Neural cell (in vitro differentiated cells): Measurements from ENCODE around the gene AP1S3. TPM values are rescaled to one million over a fixed set of nuclear protein-coding genes. Genes with fewer than 3 reads are reported as not detected.

Experiments used
- H2AFZ ChIP-seq: fragments of 200-600, 300-800 bp; sonication (generic), shearing (Covaris generic); 2 replicates; pipeline ENCODE4 v1.6.0; 2014; ENCODE audit warnings: low read depth, mild to moderate bottlenecking, antibody characterized with exemption, low read length, moderate library complexity
- H3F3A ChIP-seq: fragments of 200-600 bp; shearing (Covaris generic); 2 replicates; pipeline ENCODE4 v1.6.1; 2016; ENCODE audit warnings: mild to moderate bottlenecking, moderate library complexity, mixed read lengths, antibody characterized with exemption, low read length; ENCODE audit not compliant: insufficient read depth, poor library complexity, severe bottlenecking
- H3K27ac ChIP-seq: fragments of 200-600, 300-800 bp; sonication (generic), shearing (Covaris generic); 2 replicates; pipeline ENCODE4 v1.5.1; 2014; ENCODE audit warnings: mild to moderate bottlenecking, low read length, moderate library complexity
- H3K27me3 ChIP-seq: fragments of 300-800, 200-600 bp; sonication (generic), shearing (Covaris generic); 2 replicates; pipeline ENCODE4 v1.6.0; 2014; ENCODE audit warnings: mild to moderate bottlenecking, low read depth, low read length, moderate library complexity; ENCODE audit not compliant: insufficient read depth
- H3K36me3 ChIP-seq: fragments of 300-800, 200-600 bp; sonication (generic), shearing (Covaris generic); 2 replicates; pipeline ENCODE4 v1.5.1; 2014; ENCODE audit warnings: mild to moderate bottlenecking, antibody characterized with exemption, low read length, moderate library complexity; ENCODE audit not compliant: insufficient read depth
- H3K4me2 ChIP-seq: fragments of 300-800, 200-600 bp; sonication (generic), shearing (Covaris generic); 2 replicates; pipeline ENCODE4 v1.6.0; 2014; ENCODE audit warnings: mild to moderate bottlenecking, low read length
- H3K4me3 ChIP-seq: fragments of 300-800, 200-600 bp; sonication (generic), shearing (Covaris generic); 2 replicates; pipeline ENCODE4 v1.5.1; 2014; ENCODE audit warnings: mild to moderate bottlenecking, low read length, moderate library complexity
- H3K79me2 ChIP-seq: fragments of 200-600 bp; shearing (Covaris generic); replicated peaks from 2 replicates; pipeline ENCODE4 v1.6.0; 2014; ENCODE audit warnings: mild to moderate bottlenecking, low read length, moderate library complexity; ENCODE audit not compliant: insufficient read depth
- H3K9ac ChIP-seq: fragments of 300-800, 200-600 bp; sonication (generic), shearing (Covaris generic); 2 replicates; pipeline ENCODE4 v1.6.1; 2016; ENCODE audit warnings: mild to moderate bottlenecking, low read length, mixed read lengths
- H3K9me2 ChIP-seq: fragments of 200-600 bp; shearing (Covaris generic); 2 replicates; pipeline ENCODE4 v1.6.1; 2016; ENCODE audit warnings: mild to moderate bottlenecking, low read length, mixed read lengths; ENCODE audit not compliant: insufficient read depth
- H3K9me3 ChIP-seq: fragments of 200-600, 300-800 bp; sonication (generic), shearing (Covaris generic); 2 replicates; pipeline ENCODE4 v1.6.1; 2016; ENCODE audit warnings: mild to moderate bottlenecking, mixed run types, low read length, moderate library complexity, mixed read lengths
- H4K20me1 ChIP-seq: fragments of 200-600 bp; shearing (Covaris generic); 2 replicates; pipeline ENCODE4 v1.6.1; 2016; ENCODE audit warnings: mild to moderate bottlenecking, mixed run types; ENCODE audit not compliant: insufficient read depth
- EP300 ChIP-seq: fragments of 450-650 bp; conservative IDR thresholded peaks from 2 replicates; pipeline ENCODE4 v1.6.1; 2014; ENCODE audit warnings: antibody characterized with exemption, mild to moderate bottlenecking, moderate library complexity; ENCODE audit not compliant: poor library complexity, severe bottlenecking
- EZH2 ChIP-seq: fragments of 200-600, 300-800 bp; shearing (Covaris generic), sonication (generic); IDR thresholded peaks from 2 replicates; pipeline ENCODE4 v1.6.1; 2014; ENCODE audit warnings: antibody characterized with exemption, low read length, borderline replicate concordance, mild to moderate bottlenecking; ENCODE audit not compliant: insufficient read depth, poor library complexity, severe bottlenecking
- MXI1 ChIP-seq: fragments of 450-650 bp; conservative IDR thresholded peaks from 2 replicates; pipeline ENCODE4 v1.6.1; 2014; ENCODE audit warnings: antibody characterized with exemption, mild to moderate bottlenecking; ENCODE audit not compliant: poor library complexity, severe bottlenecking
- POLR2AphosphoS5 ChIP-seq: IDR thresholded peaks from 2 replicates; pipeline ENCODE4 v1.6.1; 2012
- RAD21 ChIP-seq: fragments of 450-650 bp; conservative IDR thresholded peaks from 2 replicates; pipeline ENCODE4 v1.6.1; 2014; ENCODE audit warnings: antibody characterized with exemption, mild to moderate bottlenecking, moderate library complexity
- SMC3 ChIP-seq: fragments of 450-650 bp; conservative IDR thresholded peaks from 2 replicates; pipeline ENCODE4 v1.6.1; 2014; ENCODE audit warnings: antibody characterized with exemption, mild to moderate bottlenecking, moderate library complexity; ENCODE audit not compliant: poor library complexity
- TAF1 ChIP-seq: IDR thresholded peaks from 2 replicates; pipeline ENCODE4 v1.6.1; 2012; ENCODE audit warnings: low read depth
- polyA plus RNA-seq: library from polyadenylated mRNA; depleted of rRNA; stranded (reverse); fragments of >200 nt; gene quantifications from 2 replicates; pipeline ENCODE4 v1.2.3, GENCODE V29; 2014
- TF ChIP-seq, protein P1 (sequence below): IDR thresholded peaks from 2 replicates; pipeline ENCODE4 v1.6.1; 2012; ENCODE audit warnings: borderline replicate concordance
- TF ChIP-seq, protein P2 (sequence below): fragments of 450-650 bp; IDR thresholded peaks from 2 replicates; pipeline ENCODE4 v1.5.1; 2014; ENCODE audit warnings: antibody characterized with exemption, mild to moderate bottlenecking, moderate library complexity; ENCODE audit not compliant: poor library complexity, severe bottlenecking

The AP1S3 gene
- polyA plus RNA-seq, 1 donor from 2014 or later, result 2.7 TPM

DNA sequence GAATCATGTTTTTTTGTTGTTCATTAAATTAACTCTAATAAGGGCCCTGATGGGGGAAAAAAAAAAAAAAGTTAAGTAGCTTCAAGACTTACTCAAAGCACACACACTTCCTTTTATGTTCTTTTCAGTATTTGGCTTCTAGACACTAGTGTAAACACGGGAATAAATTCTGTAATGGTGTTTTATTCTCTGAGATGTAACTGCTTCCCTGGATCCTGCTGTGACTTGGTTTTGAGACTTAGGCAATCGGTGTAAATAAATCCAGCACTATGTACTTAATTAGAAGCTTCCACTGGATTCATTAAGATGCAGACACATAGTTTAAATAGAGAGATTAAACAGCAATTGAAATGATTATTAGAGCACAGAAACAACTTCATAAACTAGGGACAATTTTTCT, 26.1 kb upstream of the AP1S3 start:
- no peak overlapping the region for H3K4me3 ChIP-seq
- H4K20me1 ChIP-seq, result no peaks in the 10 kb centered on the region
- H3K27ac ChIP-seq, result no peak overlapping the region

DNA sequence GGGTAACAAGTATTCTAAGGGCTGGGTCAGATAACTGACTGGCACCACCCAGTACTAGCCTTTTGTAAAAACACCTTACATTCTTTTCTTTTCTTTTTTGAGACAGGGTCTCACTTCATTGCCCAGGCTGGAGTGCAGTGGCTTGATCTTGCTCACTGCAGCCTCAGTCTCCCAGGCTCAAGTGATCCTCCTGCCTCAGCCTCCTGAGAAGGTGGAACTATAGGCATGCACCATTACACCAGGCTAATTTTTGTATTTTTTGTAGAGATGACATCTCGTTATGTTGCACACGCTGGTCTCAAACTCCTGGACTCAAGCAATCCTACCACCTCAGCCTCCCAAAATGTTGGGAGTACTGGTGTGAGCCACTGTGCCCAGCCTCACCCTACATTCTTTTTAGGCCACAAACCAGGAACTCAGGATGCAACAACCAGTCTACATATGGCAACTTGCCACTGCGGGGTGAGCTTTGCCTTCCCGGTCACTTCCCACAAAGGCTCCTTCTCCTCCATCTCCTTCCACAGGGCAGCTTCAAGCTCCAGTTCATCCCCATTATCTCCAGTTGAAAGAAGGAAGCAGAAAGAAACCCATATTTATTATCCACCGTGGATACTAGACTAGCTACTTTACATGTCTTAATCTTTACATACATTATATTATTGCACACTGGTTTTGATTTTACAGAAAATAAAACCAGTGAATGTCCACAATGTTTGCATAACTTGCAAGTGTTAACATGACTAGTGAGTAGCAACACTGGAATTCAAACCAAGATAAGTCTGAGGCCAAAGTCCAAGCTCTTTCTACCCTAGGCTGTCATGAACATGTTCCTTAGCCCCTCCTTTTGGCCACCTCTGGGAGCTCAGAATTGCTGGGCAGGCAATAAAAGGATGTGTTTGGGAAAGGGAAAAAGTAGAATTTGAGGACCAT, 23.7 kb upstream of the AP1S3 start:
- no peaks in the 10 kb centered on the region for H3F3A ChIP-seq
- no peaks in the 10 kb centered on the region for H3K27me3 ChIP-seq
- no peaks in the 10 kb centered on the region for H4K20me1 ChIP-seq
- no peaks in the 10 kb centered on the region for H3K9me2 ChIP-seq
- no peaks in the 10 kb centered on the region for H3K9me3 ChIP-seq
- H3K79me2 ChIP-seq, result no peaks in the 10 kb centered on the region
- H3K27ac ChIP-seq, result no peak overlapping the region
- no peak overlapping the region for H3K4me2 ChIP-seq
- no peak overlapping the region for H3K4me3 ChIP-seq
- no peak overlapping the region for H3K9ac ChIP-seq
- TF ChIP-seq RAD21 (no peak), TAF1 (no peak), MXI1 (no peak), POLR2AphosphoS5 (no peak), EZH2 (no peak), SMC3 (no peak)
- TF ChIP-seq, protein P1, sequence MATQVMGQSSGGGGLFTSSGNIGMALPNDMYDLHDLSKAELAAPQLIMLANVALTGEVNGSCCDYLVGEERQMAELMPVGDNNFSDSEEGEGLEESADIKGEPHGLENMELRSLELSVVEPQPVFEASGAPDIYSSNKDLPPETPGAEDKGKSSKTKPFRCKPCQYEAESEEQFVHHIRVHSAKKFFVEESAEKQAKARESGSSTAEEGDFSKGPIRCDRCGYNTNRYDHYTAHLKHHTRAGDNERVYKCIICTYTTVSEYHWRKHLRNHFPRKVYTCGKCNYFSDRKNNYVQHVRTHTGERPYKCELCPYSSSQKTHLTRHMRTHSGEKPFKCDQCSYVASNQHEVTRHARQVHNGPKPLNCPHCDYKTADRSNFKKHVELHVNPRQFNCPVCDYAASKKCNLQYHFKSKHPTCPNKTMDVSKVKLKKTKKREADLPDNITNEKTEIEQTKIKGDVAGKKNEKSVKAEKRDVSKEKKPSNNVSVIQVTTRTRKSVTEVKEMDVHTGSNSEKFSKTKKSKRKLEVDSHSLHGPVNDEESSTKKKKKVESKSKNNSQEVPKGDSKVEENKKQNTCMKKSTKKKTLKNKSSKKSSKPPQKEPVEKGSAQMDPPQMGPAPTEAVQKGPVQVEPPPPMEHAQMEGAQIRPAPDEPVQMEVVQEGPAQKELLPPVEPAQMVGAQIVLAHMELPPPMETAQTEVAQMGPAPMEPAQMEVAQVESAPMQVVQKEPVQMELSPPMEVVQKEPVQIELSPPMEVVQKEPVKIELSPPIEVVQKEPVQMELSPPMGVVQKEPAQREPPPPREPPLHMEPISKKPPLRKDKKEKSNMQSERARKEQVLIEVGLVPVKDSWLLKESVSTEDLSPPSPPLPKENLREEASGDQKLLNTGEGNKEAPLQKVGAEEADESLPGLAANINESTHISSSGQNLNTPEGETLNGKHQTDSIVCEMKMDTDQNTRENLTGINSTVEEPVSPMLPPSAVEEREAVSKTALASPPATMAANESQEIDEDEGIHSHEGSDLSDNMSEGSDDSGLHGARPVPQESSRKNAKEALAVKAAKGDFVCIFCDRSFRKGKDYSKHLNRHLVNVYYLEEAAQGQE, result no peak
- TF ChIP-seq, protein P2, sequence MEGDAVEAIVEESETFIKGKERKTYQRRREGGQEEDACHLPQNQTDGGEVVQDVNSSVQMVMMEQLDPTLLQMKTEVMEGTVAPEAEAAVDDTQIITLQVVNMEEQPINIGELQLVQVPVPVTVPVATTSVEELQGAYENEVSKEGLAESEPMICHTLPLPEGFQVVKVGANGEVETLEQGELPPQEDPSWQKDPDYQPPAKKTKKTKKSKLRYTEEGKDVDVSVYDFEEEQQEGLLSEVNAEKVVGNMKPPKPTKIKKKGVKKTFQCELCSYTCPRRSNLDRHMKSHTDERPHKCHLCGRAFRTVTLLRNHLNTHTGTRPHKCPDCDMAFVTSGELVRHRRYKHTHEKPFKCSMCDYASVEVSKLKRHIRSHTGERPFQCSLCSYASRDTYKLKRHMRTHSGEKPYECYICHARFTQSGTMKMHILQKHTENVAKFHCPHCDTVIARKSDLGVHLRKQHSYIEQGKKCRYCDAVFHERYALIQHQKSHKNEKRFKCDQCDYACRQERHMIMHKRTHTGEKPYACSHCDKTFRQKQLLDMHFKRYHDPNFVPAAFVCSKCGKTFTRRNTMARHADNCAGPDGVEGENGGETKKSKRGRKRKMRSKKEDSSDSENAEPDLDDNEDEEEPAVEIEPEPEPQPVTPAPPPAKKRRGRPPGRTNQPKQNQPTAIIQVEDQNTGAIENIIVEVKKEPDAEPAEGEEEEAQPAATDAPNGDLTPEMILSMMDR, result no peak
- H3K36me3 ChIP-seq, result no peaks in the 10 kb centered on the region
- no peak overlapping the region for H2AFZ ChIP-seq

More for the DNA sequence above, 26.1 kb upstream of the AP1S3 start:
- Histone ChIP-seq H3K27me3 (no peaks in the 10 kb centered on the region), H3K9ac (no peak overlapping the region), H3K36me3 (no peaks in the 10 kb centered on the region), H3K9me2 (no peaks in the 10 kb centered on the region), H3F3A (no peaks in the 10 kb centered on the region), H3K4me2 (no peak overlapping the region), H3K79me2 (no peaks in the 10 kb centered on the region), H3K9me3 (no peaks in the 10 kb centered on the region), H2AFZ (no peak overlapping the region)
- TF ChIP-seq, protein P1, result no peak
- TF ChIP-seq, protein P2, result no peak
- TF ChIP-seq POLR2AphosphoS5 (no peak), EZH2 (no peak), EP300 (no peak), MXI1 (no peak), SMC3 (no peak), TAF1 (no peak), RAD21 (no peak)
